K562 (cell line): ENCODE measurements around the gene SOX6. TPM values are rescaled to one million over a fixed set of nuclear protein-coding genes. Genes with fewer than 3 reads are reported as not detected.

Source experiments
- ATAC-seq: fragments of 200-7000 bp; cut with Tn5 transposase; 3 replicates; pipeline ENCODE4 v1.9.1; 2020; ENCODE audit warnings: moderate library complexity
- BruUV-seq: library from RNA; stranded (reverse); fragments of 400-500 nt; replicated peaks from 2 replicates; lab custom pipeline; 2021; lab: Mats Ljungman, UMichigan
- CTCF ChIA-PET: fragments of 300-600 bp; formaldehyde crosslinking; extraction: SDS; loops from one replicate; lab custom pipeline; 2021; ENCODE audit warnings: low intra/inter-chr PET ratio; lab: Yijun Ruan, JAX
- POLR2A ChIA-PET: fragments of 300-600, 350-650 bp; sonication (Branson Sonifier 250); formaldehyde crosslinking; extraction: SDS; loops from one replicate; lab custom pipeline; 2021; ENCODE audit warnings: antibody characterized with exemption, inconsistent platforms; lab: Yijun Ruan, JAX
- DNase-seq, 4 experiments: peaks; one replicate each; pipeline versions ENCODE4 v3.0.0 to v3.0.0-alpha.2; 2011 to 2018; ENCODE audit warnings: low spot score in 3 of 4, mixed read lengths in 3 of 4; ENCODE audit errors: extremely low read depth in 1 of 4
- FAIRE-seq: peaks from 2 replicates; lab custom pipeline; 2011; peaks lifted over from hg19 to GRCh38; lab: Jason Lieb, UNC
- H2AFZ ChIP-seq: 2 replicates; pipeline ENCODE4 v1.6.0; 2011; ENCODE audit warnings: low read depth, low read length, control low read depth, inconsistent platforms
- H3K27ac ChIP-seq: fragments of 200-600 bp; 3 replicates; pipeline ENCODE4 v1.8.0; 2011; ENCODE audit warnings: low read depth, mild to moderate bottlenecking, control low read depth, inconsistent platforms, low read length, moderate library complexity, mixed read lengths; ENCODE audit errors: extremely low read depth
- H3K27me3 ChIP-seq, 2 experiments: fragments of 300-600 bp in 1 of 2; 2 replicates in 1 of 2; 3 replicates in 1 of 2; pipeline versions ENCODE4 v1.6.0 to v1.8.0; 2011; ENCODE audit warnings: inconsistent platforms in 2 of 2, low read length in 2 of 2, mild to moderate bottlenecking in 1 of 2, mixed read lengths in 1 of 2, moderate library complexity in 1 of 2; ENCODE audit not compliant: control insufficient read depth in 2 of 2, insufficient read depth in 2 of 2
- H3K36me3 ChIP-seq: fragments of 300-600 bp; 3 replicates; pipeline ENCODE4 v1.8.0; 2011; ENCODE audit warnings: mild to moderate bottlenecking, low read length, inconsistent platforms; ENCODE audit not compliant: control insufficient read depth, insufficient read depth
- H3K4me1 ChIP-seq, 2 experiments: fragments of 200-600 bp in 1 of 2; replicated peaks in 1 of 2; 2 replicates in 1 of 2; 3 replicates in 1 of 2; pipeline versions ENCODE4 v1.5.1 to v1.8.0; 2011; ENCODE audit warnings: inconsistent platforms in 2 of 2, low read length in 2 of 2, mild to moderate bottlenecking in 1 of 2, mixed read lengths in 1 of 2, moderate library complexity in 1 of 2; ENCODE audit not compliant: control insufficient read depth in 2 of 2, insufficient read depth in 2 of 2
- H3K4me2 ChIP-seq: 2 replicates; pipeline ENCODE4 v1.6.1; 2011; ENCODE audit warnings: low read length, control low read depth, inconsistent platforms, mixed read lengths; ENCODE audit not compliant: insufficient read depth
- H3K4me3 ChIP-seq: fragments of 200-600 bp; sonication (generic), shearing (Covaris generic); 2 replicates; pipeline ENCODE4 v1.5.1; 2016; ENCODE audit warnings: control low read depth, inconsistent platforms
- H3K79me2 ChIP-seq: fragments of 200-600 bp; 3 replicates; pipeline ENCODE4 v1.8.0; 2011; ENCODE audit warnings: low read length, inconsistent platforms; ENCODE audit not compliant: control insufficient read depth, insufficient read depth
- H3K9ac ChIP-seq, 2 experiments: 2 replicates each; pipeline versions ENCODE4 v1.6.0 to v1.6.1; 2011; ENCODE audit warnings: low read depth in 2 of 2, low read length in 2 of 2, control low read depth in 1 of 2, inconsistent platforms in 1 of 2, mild to moderate bottlenecking in 1 of 2, mixed read lengths in 1 of 2; ENCODE audit not compliant: insufficient read depth in 1 of 2
- H3K9me1 ChIP-seq: one replicate; pipeline ENCODE4 v1.6.0; 2011; ENCODE audit warnings: inconsistent platforms, mild to moderate bottlenecking, low read length, moderate library complexity; ENCODE audit not compliant: control insufficient read depth, insufficient read depth
- H3K9me3 ChIP-seq: replicated peaks from 2 replicates; pipeline ENCODE4 v1.5.1; 2011; ENCODE audit warnings: low read depth, low read length, inconsistent platforms; ENCODE audit not compliant: control insufficient read depth, insufficient read depth
- H4K20me1 ChIP-seq: replicated peaks from 2 replicates; pipeline ENCODE4 v1.6.1; 2011; ENCODE audit warnings: low read length, inconsistent platforms, mixed read lengths; ENCODE audit not compliant: control insufficient read depth, insufficient read depth
- BHLHE40 ChIP-seq: IDR thresholded peaks from 2 replicates; pipeline ENCODE4 v1.6.1; 2011; ENCODE audit warnings: low read length, improper control_type of control experiment
- CBFA2T3 ChIP-seq: fragments of 450-650 bp; IDR thresholded peaks from 2 replicates; pipeline ENCODE4 v1.6.1; 2017
- EGR1 ChIP-seq: fragments of 450-650 bp; conservative IDR thresholded peaks from 2 replicates; pipeline ENCODE4 v1.6.1; 2017; ENCODE audit warnings: mild to moderate bottlenecking
- KAT8 ChIP-seq: fragments of 450-650 bp; IDR thresholded peaks from 2 replicates; pipeline ENCODE4 v1.6.1; 2016; ENCODE audit warnings: low read depth, mild to moderate bottlenecking
- MNT ChIP-seq, 2 experiments: fragments of 450-650 bp; conservative IDR thresholded peaks; 2 replicates each; pipeline ENCODE4 v1.6.1; 2017; ENCODE audit warnings: mild to moderate bottlenecking in 2 of 2, moderate library complexity in 2 of 2
- NFIC ChIP-seq: fragments of 450-650 bp; IDR thresholded peaks from 2 replicates; pipeline ENCODE4 v1.6.1; 2017; ENCODE audit warnings: mild to moderate bottlenecking, inconsistent platforms
- TEAD4 ChIP-seq, 2 experiments: sonication (generic) in 1 of 2; formaldehyde crosslinking in 1 of 2; IDR thresholded peaks; 2 replicates each; pipeline versions ENCODE4 v1.6.1 to v1.8.0; 2012 to 2022; ENCODE audit warnings: borderline replicate concordance in 1 of 2, inconsistent platforms in 1 of 2, low read length in 1 of 2, mild to moderate bottlenecking in 1 of 2, missing genetic modification reagents in 1 of 2
- ZBTB2 ChIP-seq: fragments of 450-650 bp; IDR thresholded peaks from 2 replicates; pipeline ENCODE4 v1.6.1; 2016; ENCODE audit warnings: antibody characterized with exemption
- ZNF197 ChIP-seq: fragments of 200-800 bp; sonication (Bioruptor generic); IDR thresholded peaks from 2 replicates; pipeline ENCODE4 v1.6.1; 2016; ENCODE audit warnings: low read depth, missing genetic modification characterization, missing compliant biosample characterization
- ZNF384 ChIP-seq: IDR thresholded peaks from 2 replicates; pipeline ENCODE4 v1.6.1; 2012; ENCODE audit warnings: low read depth, low read length, improper control_type of control experiment
- WGBS: fragments of 100-300 bp; shearing (Covaris generic); methylation state at CpG from one replicate; pipeline ENCODE4 v1.1.6; 2016; ENCODE audit warnings: low coverage, mixed read lengths; ENCODE audit not compliant: insufficient coverage; ENCODE audit errors: missing lambda C conversion rate; 5-methylcytosine and 5-hydroxymethylcytosine counted together
- in situ Hi-C: fragments of 300-500 bp; cut with MboI; formaldehyde crosslinking; loops from 4 replicates; pipeline ENCODE4 v1.15.0; 2018; ENCODE audit warnings: inconsistent platforms, mixed read lengths
- intact Hi-C: fragments of 100-400 bp; cut with micrococcal nuclease; formaldehyde crosslinking; loops from 2 replicates; pipeline ENCODE4 v1.14.2; 2022
- polyA plus RNA-seq, 8 experiments: library from polyadenylated mRNA; depleted of rRNA in 4 of 8; stranded (reverse) in 5 of 8; unstranded in 3 of 8; fragments of >200 nt; fragmentation: Nextera tagmentation in 2 of 8; fragmentation: Illumina TruSeq in 1 of 8; extraction: Ambion mirVana in 2 of 8; extraction: Trizol in 1 of 8; gene quantifications; 2 replicates each; pipeline versions ENCODE4 v1.2.1 to v1.2.3, GENCODE V29; 2011 to 2014; ENCODE audit warnings: inconsistent platforms in 1 of 8, missing spikeins in 1 of 8
- total RNA-seq, 7 experiments: library from RNA; depleted of rRNA in 6 of 7; stranded (reverse); fragments of >200 nt in 6 of 7; fragmentation: Illumina TruSeq in 2 of 7; extraction: Trizol in 2 of 7; gene quantifications; 2 replicates each; pipeline versions ENCODE4 v1.2.1 to v1.2.3, GENCODE V29; 2011 to 2021; ENCODE audit warnings: low replicate concordance in 1 of 7
- TF ChIP-seq, protein P1 (sequence below), 2 experiments: IDR thresholded peaks; 2 replicates each; pipeline ENCODE4 v1.6.1; 2012; ENCODE audit warnings: improper control_type of control experiment in 2 of 2, low read depth in 2 of 2, low read length in 2 of 2, borderline replicate concordance in 1 of 2
- TF ChIP-seq, protein P2 (sequence below): IDR thresholded peaks from 2 replicates; pipeline ENCODE4 v1.6.1; 2012; ENCODE audit warnings: low read depth, low read length, improper control_type of control experiment, borderline replicate concordance
- TF ChIP-seq, protein P3 (sequence below): sonication (generic); formaldehyde crosslinking; IDR thresholded peaks from 2 replicates; pipeline ENCODE4 v1.8.1; 2023; ENCODE audit warnings: mild to moderate bottlenecking, missing genetic modification reagents

Gene SOX6
- total and polyA plus RNA-seq, 9 of the 15 experiments (the other 6 are each of a cell fraction or from before 2014, with no cell fraction given), result 0.89 to 8.7 (median 5.7) TPM

GRCh38 chr11:16297332-16297731, 59.0 kb downstream of the SOX6 start:
- WGBS, result 1% methylated on average over 3 of the region's 3 CpGs
- Histone ChIP-seq H3K36me3 (no peaks in the 10 kb centered on the region), H3K4me2 (peak overlapping the region; percentile 60), H4K20me1 (no peaks in the 10 kb centered on the region), H3K27ac (peak overlapping the region; percentile 63), H3K9me1 (no peaks in the 10 kb centered on the region), H3K79me2 (0 out of 3 replicates have a peak, but pooled peaks cover 5% of the 10 kb centered on the region), H3K9ac (peak overlapping the region; percentile 16 to 63; a peak in 1 of 4 replicates), H3K9me3 (no peaks in the 10 kb centered on the region), H2AFZ (peak overlapping the region; percentile 80), H3K27me3 (no peaks in the 10 kb centered on the region), H3K4me1 (peaks cover 0 to 44% of the 10 kb centered on the region in 2 experiments; a peak in 4 of 5 replicates), H3K4me3 (no peak overlapping the region)
- no TSS peak for BruUV-seq
- ChIA-PET POLR2A (interaction anchor here (0.5 kb wide), 1 partner anchor 14 kb away, joined by 3 read pairs; no protein-coding TSS in a partner anchor), CTCF (no interaction called here)
- intact Hi-C loops, result loop anchor here (2.0 to 5.0 kb wide), 2 partner anchors 41 to 310 kb away; no protein-coding TSS in a partner anchor
- FAIRE-seq, result peak; percentile 51
- ATAC-seq, result peak; percentile 64
- in situ Hi-C loops, result no loop called here
- peak; percentile 10 to 75 (median 22) for DNase-seq
- TF ChIP-seq, protein P1, sequence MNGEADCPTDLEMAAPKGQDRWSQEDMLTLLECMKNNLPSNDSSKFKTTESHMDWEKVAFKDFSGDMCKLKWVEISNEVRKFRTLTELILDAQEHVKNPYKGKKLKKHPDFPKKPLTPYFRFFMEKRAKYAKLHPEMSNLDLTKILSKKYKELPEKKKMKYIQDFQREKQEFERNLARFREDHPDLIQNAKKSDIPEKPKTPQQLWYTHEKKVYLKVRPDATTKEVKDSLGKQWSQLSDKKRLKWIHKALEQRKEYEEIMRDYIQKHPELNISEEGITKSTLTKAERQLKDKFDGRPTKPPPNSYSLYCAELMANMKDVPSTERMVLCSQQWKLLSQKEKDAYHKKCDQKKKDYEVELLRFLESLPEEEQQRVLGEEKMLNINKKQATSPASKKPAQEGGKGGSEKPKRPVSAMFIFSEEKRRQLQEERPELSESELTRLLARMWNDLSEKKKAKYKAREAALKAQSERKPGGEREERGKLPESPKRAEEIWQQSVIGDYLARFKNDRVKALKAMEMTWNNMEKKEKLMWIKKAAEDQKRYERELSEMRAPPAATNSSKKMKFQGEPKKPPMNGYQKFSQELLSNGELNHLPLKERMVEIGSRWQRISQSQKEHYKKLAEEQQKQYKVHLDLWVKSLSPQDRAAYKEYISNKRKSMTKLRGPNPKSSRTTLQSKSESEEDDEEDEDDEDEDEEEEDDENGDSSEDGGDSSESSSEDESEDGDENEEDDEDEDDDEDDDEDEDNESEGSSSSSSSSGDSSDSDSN (IDR thresholded peaks at IDR 0.05; ENCODE audit: borderline replicate concordance in 1 of 2, low read depth in 2 of 2, low read length in 2 of 2), result no peak
- TF ChIP-seq ZBTB2 (no peak), MNT (conservative IDR thresholded peaks at IDR 0.05) (0 out of 4 replicates have a peak, but pooled peaks of 1 of the 2 experiments have one; percentile 10), ZNF384 (peak; percentile 79), ZNF197 (no peak), KAT8 (no peak), BHLHE40 (peak; percentile 25; the same call in 1 of the 2 replicates), CBFA2T3 (no peak), NFIC (peak; percentile 97), EGR1 (no peak), TEAD4 (IDR thresholded peaks at IDR 0.05; ENCODE audit: low read length) (0 out of 2 replicates have a peak, but pooled peaks have one; percentile 32), TEAD4 (CRISPR knock-in tag; IDR thresholded peaks at IDR 0.05; ENCODE audit: borderline replicate concordance) (no peak)
- TF ChIP-seq, protein P2, sequence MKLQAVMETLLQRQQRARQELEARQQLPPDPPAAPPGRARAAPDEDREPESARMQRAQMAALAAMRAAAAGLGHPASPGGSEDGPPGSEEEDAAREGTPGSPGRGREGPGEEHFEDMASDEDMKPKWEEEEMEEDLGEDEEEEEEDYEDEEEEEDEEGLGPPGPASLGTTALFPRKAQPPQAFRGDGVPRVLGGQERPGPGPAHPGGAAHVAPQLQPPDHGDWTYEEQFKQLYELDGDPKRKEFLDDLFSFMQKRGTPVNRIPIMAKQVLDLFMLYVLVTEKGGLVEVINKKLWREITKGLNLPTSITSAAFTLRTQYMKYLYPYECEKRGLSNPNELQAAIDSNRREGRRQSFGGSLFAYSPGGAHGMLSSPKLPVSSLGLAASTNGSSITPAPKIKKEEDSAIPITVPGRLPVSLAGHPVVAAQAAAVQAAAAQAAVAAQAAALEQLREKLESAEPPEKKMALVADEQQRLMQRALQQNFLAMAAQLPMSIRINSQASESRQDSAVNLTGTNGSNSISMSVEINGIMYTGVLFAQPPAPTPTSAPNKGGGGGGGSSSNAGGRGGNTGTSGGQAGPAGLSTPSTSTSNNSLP, result peak; percentile 37; the same call in 1 of the 2 replicates
- TF ChIP-seq, protein P3, sequence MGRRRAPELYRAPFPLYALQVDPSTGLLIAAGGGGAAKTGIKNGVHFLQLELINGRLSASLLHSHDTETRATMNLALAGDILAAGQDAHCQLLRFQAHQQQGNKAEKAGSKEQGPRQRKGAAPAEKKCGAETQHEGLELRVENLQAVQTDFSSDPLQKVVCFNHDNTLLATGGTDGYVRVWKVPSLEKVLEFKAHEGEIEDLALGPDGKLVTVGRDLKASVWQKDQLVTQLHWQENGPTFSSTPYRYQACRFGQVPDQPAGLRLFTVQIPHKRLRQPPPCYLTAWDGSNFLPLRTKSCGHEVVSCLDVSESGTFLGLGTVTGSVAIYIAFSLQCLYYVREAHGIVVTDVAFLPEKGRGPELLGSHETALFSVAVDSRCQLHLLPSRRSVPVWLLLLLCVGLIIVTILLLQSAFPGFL (CRISPR knock-in tag), result peak; percentile 46; the same call in 1 of the 2 replicates
